CD14-positive monocyte (primary cell): Measurements from ENCODE around the gene RIMBP2. TPM values are rescaled to one million over a fixed set of nuclear protein-coding genes. Genes with fewer than 3 reads are reported as not detected.

Source experiments
- DNase-seq, 3 donors: peaks; one replicate each; pipeline ENCODE4 v3.0.0-alpha.2; 2011 to 2022
- H2AFZ ChIP-seq: 2 replicates; pipeline ENCODE4 v1.6.0; 2012; ENCODE audit warnings: mild to moderate bottlenecking, low read depth, low read length, inconsistent platforms; ENCODE audit not compliant: insufficient read depth, poor library complexity, severe bottlenecking
- H3K27ac ChIP-seq, 2 donors: 1 replicate in 1 of 2; 2 replicates in 1 of 2; pipeline ENCODE4 v1.5.1; 2012 to 2013; ENCODE audit warnings: low read length in 2 of 2, control low read depth in 1 of 2, inconsistent platforms in 1 of 2, low read depth in 1 of 2, mild to moderate bottlenecking in 1 of 2
- H3K27me3 ChIP-seq, 2 donors: one replicate each; pipeline versions ENCODE4 v1.6.0 to v1.6.1; 2011 to 2013; ENCODE audit warnings: low read length in 2 of 2; ENCODE audit not compliant: control insufficient read depth in 2 of 2, insufficient read depth in 2 of 2
- H3K36me3 ChIP-seq, 2 donors: replicated peaks in 1 of 2; 1 replicate in 1 of 2; 2 replicates in 1 of 2; pipeline versions ENCODE4 v1.5.1 to v1.6.1; 2012 to 2013; ENCODE audit warnings: low read length in 2 of 2, control low read depth in 1 of 2, inconsistent platforms in 1 of 2, mild to moderate bottlenecking in 1 of 2; ENCODE audit not compliant: insufficient read depth in 2 of 2, control insufficient read depth in 1 of 2
- H3K4me1 ChIP-seq, 2 donors: 1 replicate in 1 of 2; 2 replicates in 1 of 2; pipeline versions ENCODE4 v1.5.1 to v1.6.1; 2012 to 2013; ENCODE audit warnings: low read length in 2 of 2, control low read depth in 1 of 2, inconsistent platforms in 1 of 2, mild to moderate bottlenecking in 1 of 2, moderate library complexity in 1 of 2; ENCODE audit not compliant: insufficient read depth in 2 of 2, control insufficient read depth in 1 of 2
- H3K4me2 ChIP-seq: replicated peaks from 2 replicates; pipeline ENCODE3; 2012; ENCODE audit warnings: low read length, moderate library complexity, mild to moderate bottlenecking; ENCODE audit not compliant: poor library complexity, severe bottlenecking; ENCODE audit errors: extremely low read depth
- H3K4me3 ChIP-seq, 3 experiments: fragments of 200-600 bp in 1 of 3; sonication (generic) in 1 of 3; replicated peaks in 1 of 3; 1 replicate in 2 of 3; 2 replicates in 1 of 3; pipeline ENCODE4 v1.5.1; 2011 to 2013; ENCODE audit warnings: low read length in 3 of 3, mild to moderate bottlenecking in 3 of 3, control low read depth in 2 of 3, low read depth in 2 of 3, inconsistent platforms in 1 of 3, moderate library complexity in 1 of 3
- H3K79me2 ChIP-seq: 2 replicates; pipeline ENCODE4 v1.6.0; 2012; ENCODE audit warnings: mild to moderate bottlenecking, control low read depth, inconsistent platforms, low read length, moderate library complexity; ENCODE audit not compliant: insufficient read depth
- H3K9ac ChIP-seq: 2 replicates; pipeline ENCODE4 v1.6.0; 2017; ENCODE audit warnings: low read length, mild to moderate bottlenecking; ENCODE audit not compliant: insufficient read depth, poor library complexity, severe bottlenecking
- H3K9me3 ChIP-seq, 2 donors: replicated peaks in 1 of 2; 1 replicate in 1 of 2; 2 replicates in 1 of 2; pipeline versions ENCODE4 v1.5.1 to v1.6.1; 2012 to 2013; ENCODE audit warnings: low read length in 2 of 2, control low read depth in 1 of 2; ENCODE audit not compliant: control insufficient read depth in 1 of 2, insufficient read depth in 1 of 2
- H4K20me1 ChIP-seq: 2 replicates; pipeline ENCODE4 v1.6.0; 2012; ENCODE audit warnings: mild to moderate bottlenecking, low read length, control low read depth, moderate library complexity; ENCODE audit not compliant: insufficient read depth
- H3K27ac Mint-ChIP-seq, 7 donors: one replicate each; pipeline ENCODE4 v1.8.0; 2020; ENCODE audit warnings: mild to moderate bottlenecking in 7 of 7, mixed read lengths in 7 of 7, moderate library complexity in 6 of 7, inconsistent platforms in 2 of 7
- H3K27me3 Mint-ChIP-seq, 3 donors: one replicate each; pipeline ENCODE4 v1.8.0; 2021 to 2022; ENCODE audit warnings: low read depth in 3 of 3, mild to moderate bottlenecking in 3 of 3, mixed read lengths in 3 of 3, moderate library complexity in 3 of 3, inconsistent platforms in 1 of 3
- H3K36me3 Mint-ChIP-seq, 2 donors: one replicate each; pipeline ENCODE4 v1.8.0; 2020; ENCODE audit warnings: mixed read lengths in 2 of 2, inconsistent platforms in 1 of 2, mild to moderate bottlenecking in 1 of 2
- H3K4me1 Mint-ChIP-seq: one replicate; pipeline ENCODE4 v1.8.0; 2020; ENCODE audit warnings: mild to moderate bottlenecking, mixed read lengths
- H3K4me3 Mint-ChIP-seq, 2 donors: one replicate each; pipeline ENCODE4 v1.8.0; 2020; ENCODE audit warnings: mild to moderate bottlenecking in 2 of 2, mixed read lengths in 2 of 2, moderate library complexity in 1 of 2
- H3K9me3 Mint-ChIP-seq, 7 donors: one replicate each; pipeline ENCODE4 v1.8.0; 2020 to 2022; ENCODE audit warnings: mixed read lengths in 7 of 7, mild to moderate bottlenecking in 6 of 7, moderate library complexity in 6 of 7, inconsistent platforms in 2 of 7
- WGBS: methylation state at CpG from one replicate; pipeline ENCODE4 v1.1.5; 2013; ENCODE audit warnings: missing lambda C conversion rate; ENCODE audit not compliant: insufficient coverage; 5-methylcytosine and 5-hydroxymethylcytosine counted together
- intact Hi-C, 2 donors: fragments of 100-400 bp; cut with micrococcal nuclease; formaldehyde crosslinking; loops; one replicate each; pipeline versions ENCODE4 v1.15.0 to v1.15.1; 2023
- polyA plus RNA-seq, 3 donors: library from polyadenylated mRNA; depleted of rRNA in 1 of 3; unstranded in 2 of 3; stranded (reverse) in 1 of 3; fragments of 300-500 nt in 2 of 3; fragments of >200 nt in 1 of 3; fragmentation: Illumina TruSeq in 2 of 3; gene quantifications; 1 replicate in 2 of 3; 2 replicates in 1 of 3; pipeline ENCODE4 v1.2.3, GENCODE V29; 2012 to 2021
- TF ChIP-seq, protein P1 (sequence below): fragments of 200-600 bp; IDR thresholded peaks from one replicate; pipeline ENCODE4 v1.8.0; 2022; ENCODE audit warnings: antibody characterized with exemption, mild to moderate bottlenecking

RIMBP2 gene
- polyA plus RNA-seq, 3 donors = not detected

DNA sequence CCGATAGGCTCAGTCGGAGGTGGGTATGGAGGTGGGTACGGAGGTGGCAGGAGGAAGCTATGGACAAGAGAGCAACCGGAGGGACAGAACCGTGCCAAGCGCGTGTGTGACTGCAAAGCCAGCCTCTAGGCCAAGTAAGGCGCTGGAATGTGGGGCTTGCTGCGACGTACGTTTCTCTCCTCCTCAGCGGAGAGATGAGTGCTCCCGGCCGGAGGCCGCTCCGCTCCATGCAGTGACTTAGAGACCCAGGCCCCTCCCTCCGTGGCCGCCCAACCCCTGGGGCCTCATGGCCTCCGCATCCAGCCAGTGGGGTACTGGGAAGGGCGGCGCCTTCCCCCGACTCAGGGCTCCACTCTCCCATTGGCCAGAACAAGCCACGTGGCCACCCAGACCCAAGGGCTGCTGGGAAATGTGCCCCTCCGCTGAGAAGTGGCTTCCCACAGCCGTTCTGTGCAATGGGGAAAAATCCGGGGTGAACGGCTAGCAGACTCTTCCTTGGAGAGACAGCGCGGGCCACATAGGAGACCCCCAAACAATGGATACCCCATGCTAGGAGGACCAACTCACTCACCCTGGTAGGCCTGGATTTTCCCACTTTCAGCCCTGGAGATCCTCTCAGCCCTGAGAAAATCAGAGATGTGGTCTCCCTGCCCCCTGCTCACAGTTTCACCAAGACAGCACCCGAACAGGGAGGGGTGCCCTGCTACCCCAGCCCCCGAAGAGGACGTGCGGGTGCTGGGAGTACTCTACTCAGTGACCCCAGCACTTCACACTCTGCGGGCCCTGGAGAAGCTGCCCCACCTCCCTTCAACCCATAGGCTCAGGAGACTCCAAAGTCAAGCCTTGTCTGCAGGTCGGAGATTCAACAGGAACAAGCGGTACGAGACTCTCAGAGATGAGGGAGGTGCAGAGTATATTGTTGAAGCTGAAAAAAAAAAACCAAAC is 66.7 kb downstream of the RIMBP2 start:
- intact Hi-C loops = no loop called here
- Histone ChIP-seq H3K79me2 (no peaks in the 10 kb centered on the region), H3K4me2 (no peak overlapping the region), H3K4me1 (no peaks in the 10 kb centered on the region), H3K4me3 (no peak overlapping the region), H4K20me1 (no peaks in the 10 kb centered on the region), H2AFZ (no peak overlapping the region), H3K36me3 (no peaks in the 10 kb centered on the region), H3K9me3 (no peaks in the 10 kb centered on the region), H3K9ac (no peak overlapping the region), H3K27me3 (no peaks in the 10 kb centered on the region), H3K27ac (no peak overlapping the region)
- H3K9me3 Mint-ChIP-seq = peaks cover 0 to 7% (median 2%) of the 10 kb centered on the region in 7 donors
- no peaks in the 10 kb centered on the region for H3K4me1 Mint-ChIP-seq
- H3K4me3 Mint-ChIP-seq = no peak overlapping the region
- H3K36me3 Mint-ChIP-seq = no peaks in the 10 kb centered on the region
- DNase-seq = no peak
- WGBS = 93% methylated on average over 24 of the region's 37 CpGs
- TF ChIP-seq, protein P1, sequence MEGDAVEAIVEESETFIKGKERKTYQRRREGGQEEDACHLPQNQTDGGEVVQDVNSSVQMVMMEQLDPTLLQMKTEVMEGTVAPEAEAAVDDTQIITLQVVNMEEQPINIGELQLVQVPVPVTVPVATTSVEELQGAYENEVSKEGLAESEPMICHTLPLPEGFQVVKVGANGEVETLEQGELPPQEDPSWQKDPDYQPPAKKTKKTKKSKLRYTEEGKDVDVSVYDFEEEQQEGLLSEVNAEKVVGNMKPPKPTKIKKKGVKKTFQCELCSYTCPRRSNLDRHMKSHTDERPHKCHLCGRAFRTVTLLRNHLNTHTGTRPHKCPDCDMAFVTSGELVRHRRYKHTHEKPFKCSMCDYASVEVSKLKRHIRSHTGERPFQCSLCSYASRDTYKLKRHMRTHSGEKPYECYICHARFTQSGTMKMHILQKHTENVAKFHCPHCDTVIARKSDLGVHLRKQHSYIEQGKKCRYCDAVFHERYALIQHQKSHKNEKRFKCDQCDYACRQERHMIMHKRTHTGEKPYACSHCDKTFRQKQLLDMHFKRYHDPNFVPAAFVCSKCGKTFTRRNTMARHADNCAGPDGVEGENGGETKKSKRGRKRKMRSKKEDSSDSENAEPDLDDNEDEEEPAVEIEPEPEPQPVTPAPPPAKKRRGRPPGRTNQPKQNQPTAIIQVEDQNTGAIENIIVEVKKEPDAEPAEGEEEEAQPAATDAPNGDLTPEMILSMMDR = no peak
- peaks cover 2 to 5% (median 5%) of the 10 kb centered on the region in 3 donors for H3K27me3 Mint-ChIP-seq
- no peak overlapping the region for H3K27ac Mint-ChIP-seq

DNA sequence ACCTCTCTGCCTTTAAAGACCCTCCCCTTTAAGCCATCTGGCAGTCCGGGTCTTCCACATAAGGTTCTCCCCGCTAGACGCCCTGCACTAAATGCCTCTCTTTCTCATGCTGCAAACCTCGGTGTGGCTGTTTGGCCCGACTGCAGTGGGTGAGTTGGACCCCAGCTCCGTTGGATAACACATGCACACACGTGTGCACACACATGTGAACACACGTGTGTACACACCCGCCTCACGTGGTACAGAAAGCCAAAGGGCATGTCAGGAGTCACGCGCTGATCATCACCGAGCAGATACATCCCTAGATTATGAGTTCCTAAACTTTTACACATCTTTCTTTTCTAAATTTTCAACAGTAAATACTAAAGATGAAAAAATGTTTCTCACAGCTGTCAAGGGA is 68.3 kb downstream of the RIMBP2 start:
- no peak overlapping the region for H3K4me3 ChIP-seq
- intact Hi-C loops = no loop called here
- H3K27me3 ChIP-seq = no peaks in the 10 kb centered on the region
- Mint-ChIP-seq H3K36me3 (no peaks in the 10 kb centered on the region), H3K27ac (no peak overlapping the region), H3K4me3 (no peak overlapping the region), H3K9me3 (peaks cover 0 to 4% (median 0%) of the 10 kb centered on the region in 7 donors), H3K27me3 (peaks cover 3 to 5% (median 4%) of the 10 kb centered on the region in 3 donors), H3K4me1 (no peaks in the 10 kb centered on the region)
- no peak overlapping the region for H3K4me2 ChIP-seq
- TF ChIP-seq, protein P1 = no peak
- WGBS = 85% methylated on average over 10 of the region's 13 CpGs
- DNase-seq = no peak
- H3K9ac ChIP-seq = no peak overlapping the region
- no peak overlapping the region for H3K27ac ChIP-seq
- no peaks in the 10 kb centered on the region for H3K4me1 ChIP-seq
- H3K36me3 ChIP-seq = no peaks in the 10 kb centered on the region
- no peaks in the 10 kb centered on the region for H3K79me2 ChIP-seq
- no peak overlapping the region for H2AFZ ChIP-seq
- H3K9me3 ChIP-seq = no peaks in the 10 kb centered on the region
- no peaks in the 10 kb centered on the region for H4K20me1 ChIP-seq
